Activated CD4-positive, alpha-beta T cell treated with anti-CD3 and anti-CD28 coated beads, Interleukin-10, Interleukin-2, amounts not matched to agents 100 ng/mL and 50 ng/mL, durations not matched to agents 16 hours and 8 hours (primary cell): ENCODE measurements around the gene PAXX.

Experiments used
- DNase-seq: peaks from one replicate; pipeline ENCODE4 v3.0.0-alpha.2; 2020

PAXX gene

DNA sequence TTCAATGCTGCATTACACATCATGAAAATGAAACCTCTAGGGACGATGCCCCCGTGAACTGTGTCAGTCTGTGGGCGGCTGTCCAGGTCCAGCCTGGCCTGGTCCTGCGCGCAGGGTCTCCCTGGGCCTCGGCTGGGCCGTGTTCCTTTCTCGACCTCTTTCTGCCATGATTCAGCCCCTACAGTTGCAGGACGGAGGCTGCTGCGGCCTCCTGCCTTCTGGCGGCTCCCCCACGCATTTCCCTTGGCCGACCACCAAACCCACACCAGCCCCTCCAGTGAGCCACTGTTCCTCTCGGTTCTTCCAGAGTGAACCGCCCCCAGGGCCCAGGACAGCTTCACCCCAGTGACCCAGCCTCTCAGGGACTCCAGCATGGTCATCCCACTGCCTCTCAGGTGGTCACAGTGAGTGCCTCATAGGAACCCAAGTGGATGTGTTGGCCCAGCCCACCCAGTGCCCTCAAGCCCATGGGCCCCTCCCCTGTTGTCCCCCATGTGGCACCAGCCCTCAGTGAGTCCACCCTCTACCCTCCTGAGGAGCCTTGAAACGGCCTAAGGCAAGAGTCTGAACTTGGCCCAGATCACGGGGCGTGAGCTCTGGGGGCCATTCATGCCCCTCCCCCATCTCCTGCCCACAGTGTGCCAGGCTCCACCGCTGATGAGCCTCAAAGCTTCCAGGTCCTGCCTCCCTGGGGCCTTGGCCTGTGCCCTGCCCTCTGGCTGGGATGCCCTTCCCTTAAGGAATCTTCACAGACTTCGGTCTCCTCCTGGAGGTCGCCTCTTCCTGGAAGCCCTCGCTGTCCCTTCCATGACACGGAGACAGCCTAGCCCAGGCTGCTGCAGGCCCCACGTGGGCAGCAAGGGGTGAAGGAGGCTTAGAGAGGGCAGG is 14.1 kb downstream of the PAXX start:
- DNase-seq = no peak

GRCh38 chr9:137007108-137007815 is 15.0 kb downstream of the PAXX start:
- DNase-seq = no peak

- no peak for DNase-seq
Observed at GRCh38 chr9:137007816-137008270, 15.6 kb downstream of the PAXX start.

GRCh38 chr9:137008312-137008711 is 16.1 kb downstream of the PAXX start:
- no peak for DNase-seq

DNA sequence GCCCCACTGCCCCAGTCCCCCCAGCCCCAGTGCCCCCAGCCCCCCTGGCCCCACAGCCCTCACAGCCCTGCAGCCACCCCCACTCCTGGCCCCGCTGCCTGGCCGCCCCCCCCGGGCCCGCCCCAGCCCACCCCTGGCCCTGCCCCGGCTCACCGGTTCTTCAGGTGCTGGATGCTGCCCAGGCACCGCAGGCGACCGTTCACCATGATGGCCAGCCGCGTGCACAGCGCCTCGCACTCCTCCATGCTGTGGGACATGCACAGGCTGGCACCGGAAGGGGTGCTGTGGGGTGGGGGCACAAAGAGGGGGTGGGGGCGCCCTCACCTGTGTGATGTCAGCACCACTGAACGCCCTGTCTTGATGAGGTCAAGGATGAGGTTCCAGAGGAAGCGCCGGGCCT is 17.0 kb downstream of the PAXX start:
- DNase-seq = no peak

GRCh38 chr9:137009938-137010732 is 17.9 kb downstream of the PAXX start:
- no peak for DNase-seq

- no peak for DNase-seq
Observed at GRCh38 chr9:137011156-137011555, 18.9 kb downstream of the PAXX start.

DNA sequence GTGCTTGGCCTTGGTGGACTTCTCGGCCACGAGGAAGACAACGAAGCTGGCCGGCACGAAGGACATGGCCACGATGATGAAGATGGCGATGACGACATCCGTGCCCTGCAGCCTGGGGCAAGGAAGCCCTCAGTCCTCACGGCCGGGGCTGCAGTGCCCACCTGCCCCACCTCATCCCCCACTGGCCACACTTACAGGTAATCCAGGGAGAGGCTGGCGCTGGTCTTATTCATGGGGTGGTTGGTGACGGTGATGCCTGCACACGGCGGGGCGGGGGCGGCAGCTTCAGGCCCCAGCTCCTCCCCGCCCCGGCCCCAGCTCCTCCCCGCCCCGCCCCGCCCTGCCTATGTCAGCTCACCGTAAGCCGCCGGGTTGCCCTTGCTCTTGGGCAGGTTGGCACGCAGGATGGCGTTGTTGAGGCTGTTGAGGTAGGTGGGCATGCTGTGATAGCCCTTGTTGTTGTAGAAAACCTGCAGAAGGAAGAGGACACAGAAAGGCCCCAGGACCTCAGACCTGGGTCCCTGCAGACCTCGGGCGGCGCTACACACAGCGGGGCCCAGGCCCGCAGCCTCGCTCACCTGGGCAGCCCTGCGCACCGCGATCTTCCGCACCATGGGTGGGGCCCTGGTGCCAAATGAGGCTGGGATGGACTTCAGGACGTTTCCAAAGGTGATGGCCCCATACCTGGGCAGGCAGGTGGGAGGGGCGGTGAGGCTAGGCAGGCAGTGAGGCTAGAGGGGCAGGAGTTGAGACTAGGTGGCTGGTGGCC is 19.9 kb downstream of the PAXX start:
- DNase-seq = no peak

- no peak for DNase-seq
Observed at GRCh38 chr9:137012694-137013570, 20.7 kb downstream of the PAXX start.

GRCh38 chr9:137013571-137013940 is 21.3 kb downstream of the PAXX start:
- no peak for DNase-seq

- DNase-seq = no peak
Observed at GRCh38 chr9:137014166-137014565, 21.9 kb downstream of the PAXX start.

DNA sequence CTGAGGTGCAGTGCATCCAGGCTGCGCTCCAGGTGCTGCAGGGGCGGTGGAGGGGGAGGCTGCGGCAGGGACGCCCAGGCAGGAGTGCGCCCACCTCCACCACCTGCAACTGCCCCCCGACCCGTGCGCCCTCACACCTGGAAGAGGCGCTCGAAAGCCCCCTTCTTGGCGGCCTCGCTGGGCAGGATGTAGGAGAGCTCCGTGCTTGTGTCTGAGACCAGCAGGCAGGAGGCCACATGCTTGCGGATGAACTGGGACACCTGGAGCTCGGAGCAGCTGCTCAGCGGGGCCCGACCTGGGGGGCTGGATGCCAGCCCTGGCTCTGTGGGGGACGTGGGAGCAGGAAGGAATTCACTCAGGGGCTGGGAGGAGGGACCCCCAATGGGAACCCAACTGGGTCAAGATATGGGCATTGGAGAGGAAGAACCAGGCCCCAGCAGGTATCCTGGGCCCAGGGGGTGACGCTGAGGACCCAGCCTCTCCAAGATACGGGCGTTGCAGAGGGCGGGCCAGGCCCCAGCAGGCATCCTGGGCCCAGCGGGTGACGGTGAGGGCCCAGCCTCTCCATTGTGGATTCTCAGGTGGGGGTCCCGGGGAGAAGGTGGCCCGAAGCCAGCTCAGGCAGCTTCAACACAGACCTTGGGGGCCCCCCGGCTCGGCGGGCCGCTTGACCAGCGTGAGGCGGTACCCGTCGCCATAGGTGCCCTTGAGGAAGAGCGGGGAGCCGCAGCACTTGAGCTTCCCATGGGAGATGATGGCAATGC is 22.7 kb downstream of the PAXX start:
- DNase-seq = no peak

DNA sequence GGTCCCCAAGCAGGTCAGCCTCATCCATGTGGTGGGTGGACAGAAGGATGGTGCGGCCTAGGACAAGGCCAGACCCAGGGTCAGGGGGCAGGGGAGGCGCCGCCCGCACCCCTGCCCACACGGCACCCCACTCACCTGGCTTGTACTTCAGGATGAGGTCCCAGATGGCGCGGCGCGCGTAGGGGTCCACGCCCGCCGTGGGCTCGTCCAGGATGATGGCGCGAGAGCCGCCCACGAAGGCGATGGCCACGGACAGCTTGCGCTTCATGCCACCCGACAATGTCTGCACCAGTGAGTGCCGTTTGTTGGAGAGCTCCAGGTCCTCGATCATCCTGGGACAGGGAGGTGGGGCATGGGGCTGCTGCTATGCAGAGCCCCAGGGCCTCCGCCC is 23.3 kb downstream of the PAXX start:
- DNase-seq = no peak

DNA sequence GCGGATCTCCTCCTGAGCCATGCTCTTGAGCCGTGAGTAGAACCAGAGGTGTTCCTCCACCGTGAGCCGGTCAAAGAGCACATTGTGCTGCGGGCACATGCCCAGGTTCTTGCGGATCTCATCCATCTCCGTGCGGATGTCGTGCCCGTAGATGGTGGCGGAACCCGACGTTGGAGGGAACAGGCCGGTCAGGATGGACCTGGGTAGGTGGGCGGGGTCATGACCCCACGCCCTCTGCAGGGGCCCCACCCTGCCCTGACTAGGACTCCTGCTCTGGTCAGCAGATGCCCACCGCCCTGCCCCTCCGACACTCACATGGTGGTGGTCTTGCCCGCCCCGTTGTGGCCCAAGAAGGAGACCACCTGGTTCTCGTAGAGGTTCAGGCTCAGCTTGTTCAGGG is 23.8 kb downstream of the PAXX start:
- DNase-seq = no peak

DNA sequence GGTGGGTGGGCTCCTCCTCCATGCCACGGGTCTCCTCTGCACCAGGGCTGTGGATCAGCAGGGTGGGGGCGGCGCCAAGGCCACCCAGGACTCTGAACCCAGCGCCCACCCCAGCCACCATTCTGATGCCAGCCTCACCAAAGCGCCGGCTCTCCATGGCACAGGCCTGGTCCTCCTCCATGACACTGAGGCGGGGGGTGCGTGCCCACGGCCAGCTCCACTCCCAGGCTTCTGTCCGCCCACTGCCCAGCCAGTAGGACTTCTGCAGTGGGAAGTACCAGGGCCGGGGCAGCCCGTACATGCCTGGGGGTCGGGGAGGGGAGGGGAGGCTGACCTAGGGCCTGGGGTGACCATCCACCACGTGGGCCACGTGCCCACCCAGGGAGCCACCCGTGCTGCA is 24.2 kb downstream of the PAXX start:
- no peak for DNase-seq

- no peak for DNase-seq
Observed at GRCh38 chr9:137017071-137017470, 24.8 kb downstream of the PAXX start.

DNA sequence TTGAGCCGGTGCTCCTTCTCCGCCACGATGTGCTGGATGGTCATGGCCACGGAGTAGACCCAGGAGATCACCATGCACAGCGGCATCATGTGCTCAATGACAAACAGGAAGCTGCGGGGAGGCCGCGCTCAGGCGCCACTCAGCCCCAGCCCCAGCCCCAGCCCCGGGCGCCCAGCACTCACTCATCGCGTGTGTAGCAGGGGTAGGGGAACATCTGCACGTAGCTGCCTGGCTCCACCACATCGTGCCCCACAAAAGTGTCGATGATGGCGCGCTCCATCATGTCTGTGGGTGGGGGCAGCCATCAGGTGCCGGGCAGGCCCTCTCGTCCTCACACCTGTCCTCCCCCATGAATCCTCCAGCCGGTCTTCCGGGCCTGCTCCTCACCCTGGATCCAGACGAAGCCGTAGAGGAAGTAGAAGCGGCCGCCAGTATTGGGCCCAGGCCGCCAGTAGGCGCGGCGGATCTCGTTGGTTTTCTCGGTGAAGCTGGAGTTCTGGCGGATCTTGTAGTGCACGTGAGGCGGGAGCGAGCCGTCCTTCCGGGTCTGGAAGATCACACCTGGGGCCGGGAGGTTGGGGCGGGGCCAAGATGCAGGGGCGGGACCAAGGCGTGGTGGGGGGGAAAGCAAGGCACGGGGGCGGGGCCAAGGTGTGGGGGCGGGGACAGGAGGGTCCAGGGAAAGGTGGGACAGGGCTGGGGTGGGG is 25.7 kb downstream of the PAXX start:
- DNase-seq = no peak

DNA sequence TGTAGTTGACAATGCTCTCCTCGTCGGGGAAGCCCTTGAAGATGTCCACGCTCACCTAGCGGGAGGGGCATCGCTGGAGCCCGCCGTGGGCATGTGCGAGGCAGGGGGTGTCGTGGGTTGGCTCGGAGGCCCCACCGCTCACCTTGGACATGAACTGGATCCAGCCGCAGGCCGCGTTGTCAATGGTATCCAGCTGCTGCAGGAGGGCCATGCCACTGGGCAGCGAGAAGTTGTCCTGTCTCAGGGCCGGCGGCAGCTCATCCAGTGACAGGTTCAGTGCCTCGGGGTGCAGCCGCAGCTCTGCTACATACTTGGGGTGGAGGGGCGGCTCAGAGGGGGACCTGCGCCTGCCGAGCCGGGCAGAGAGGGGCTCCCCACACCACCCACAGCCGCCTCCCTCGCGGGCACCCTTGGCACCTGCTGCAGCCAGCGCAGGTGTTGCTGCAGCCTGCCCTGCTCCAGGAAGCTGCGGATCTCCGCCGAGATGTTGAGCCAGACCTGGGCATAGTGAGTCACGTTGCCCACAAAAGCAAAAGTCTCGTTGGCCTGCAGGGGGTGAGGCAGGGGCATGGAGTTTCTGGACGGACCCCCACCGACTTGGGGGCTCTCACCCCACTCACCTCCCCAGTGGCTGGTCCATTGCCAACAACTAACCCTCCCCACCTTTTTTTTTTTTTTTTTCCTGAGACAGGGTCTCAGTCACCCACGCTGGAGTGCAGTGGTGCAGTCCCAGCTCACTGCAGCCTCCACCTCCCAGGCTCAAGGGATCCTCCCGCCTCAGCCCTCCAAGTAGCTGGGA is 26.7 kb downstream of the PAXX start:
- no peak for DNase-seq
